HepG2 (cell line): Measurements from ENCODE around the gene PPP6R2. TPM values are rescaled to one million over a fixed set of nuclear protein-coding genes. Genes with fewer than 3 reads are reported as not detected.

Experiments used
- ATAC-seq: fragments of 200-7000 bp; cut with Tn5 transposase; 3 replicates; pipeline ENCODE4 v1.9.1; 2020; ENCODE audit warnings: mild to moderate bottlenecking, moderate library complexity
- BruUV-seq: library from RNA; stranded (reverse); fragments of 400-500 nt; replicated peaks from 2 replicates; lab custom pipeline; 2021; lab: Mats Ljungman, UMichigan
- CTCF ChIA-PET: fragments of 300-600 bp; formaldehyde crosslinking; extraction: SDS; loops from one replicate; lab custom pipeline; 2021; ENCODE audit warnings: low total read pairs, inconsistent platforms, low intra/inter-chr PET ratio; lab: Yijun Ruan, JAX
- POLR2A ChIA-PET: fragments of 350-600 bp; sonication (Branson Sonifier 250); formaldehyde crosslinking; loops from one replicate; lab custom pipeline; 2020; ENCODE audit warnings: antibody characterized with exemption, inconsistent platforms; lab: Yijun Ruan, JAX
- DNase-seq: peaks from one replicate; pipeline ENCODE4 v3.0.0-alpha.2; 2015; ENCODE audit warnings: low spot score
- FAIRE-seq: peaks from 3 replicates; lab custom pipeline; 2011; peaks lifted over from hg19 to GRCh38; lab: Jason Lieb, UNC
- H2AFZ ChIP-seq: one replicate; pipeline ENCODE4 v1.6.1; 2011; ENCODE audit warnings: low read length, inconsistent platforms
- H3K27ac ChIP-seq: fragments of 300-600 bp; 3 replicates; pipeline ENCODE4 v1.8.0; 2011; ENCODE audit warnings: mixed run types, mild to moderate bottlenecking, mixed read lengths, low read length, inconsistent platforms; ENCODE audit not compliant: insufficient read depth; ENCODE audit errors: extremely low read length
- H3K27me3 ChIP-seq, 2 experiments: fragments of 200-600 bp in 1 of 2; 2 replicates in 1 of 2; 3 replicates in 1 of 2; pipeline versions ENCODE4 v1.6.0 to v1.8.0; 2011; ENCODE audit warnings: low read length in 2 of 2, mild to moderate bottlenecking in 2 of 2, moderate library complexity in 2 of 2, inconsistent platforms in 1 of 2; ENCODE audit not compliant: insufficient read depth in 2 of 2, control insufficient read depth in 1 of 2
- H3K36me3 ChIP-seq, 2 experiments: fragments of 200-600 bp in 1 of 2; replicated peaks in 1 of 2; 2 replicates in 1 of 2; 3 replicates in 1 of 2; pipeline versions ENCODE4 v1.5.1 to v1.8.0; 2011; ENCODE audit warnings: low read length in 2 of 2, inconsistent platforms in 1 of 2; ENCODE audit not compliant: insufficient read depth in 2 of 2, control insufficient read depth in 1 of 2
- H3K4me1 ChIP-seq: 2 replicates; pipeline ENCODE4 v1.5.1; 2012; ENCODE audit warnings: low read length, inconsistent platforms; ENCODE audit not compliant: insufficient read depth
- H3K4me2 ChIP-seq: 2 replicates; pipeline ENCODE4 v1.6.0; 2011; ENCODE audit warnings: low read depth, low read length, inconsistent platforms
- H3K4me3 ChIP-seq, 3 experiments: fragments of 200-600 bp in 1 of 3; sonication (generic), shearing (Covaris generic) in 1 of 3; replicated peaks in 1 of 3; 2 replicates each; pipeline ENCODE4 v1.5.1; 2011 to 2016; ENCODE audit warnings: low read length in 3 of 3, inconsistent platforms in 2 of 3, low read depth in 2 of 3, mild to moderate bottlenecking in 2 of 3, control low read depth in 1 of 3, mixed read lengths in 1 of 3; ENCODE audit not compliant: insufficient read depth in 1 of 3
- H3K79me2 ChIP-seq: one replicate; pipeline ENCODE4 v1.6.1; 2011; ENCODE audit warnings: low read length, inconsistent platforms; ENCODE audit not compliant: insufficient read depth
- H3K9ac ChIP-seq: 2 replicates; pipeline ENCODE4 v1.6.0; 2011; ENCODE audit warnings: mild to moderate bottlenecking, low read depth, low read length, inconsistent platforms; ENCODE audit not compliant: insufficient read depth
- H3K9me3 ChIP-seq: 2 replicates; pipeline ENCODE4 v1.5.1; 2012; ENCODE audit warnings: mild to moderate bottlenecking, low read length
- H4K20me1 ChIP-seq: 2 replicates; pipeline ENCODE4 v1.6.0; 2011; ENCODE audit warnings: inconsistent platforms, mild to moderate bottlenecking, low read length, moderate library complexity; ENCODE audit not compliant: insufficient read depth
- IRX3 ChIP-seq: sonication (generic); formaldehyde crosslinking; IDR thresholded peaks from 2 replicates; pipeline ENCODE4 v1.8.1; 2023; ENCODE audit warnings: mild to moderate bottlenecking, low read depth, missing genetic modification reagents, borderline replicate concordance
- SPEN ChIP-seq: sonication (generic); formaldehyde crosslinking; IDR thresholded peaks from 2 replicates; pipeline ENCODE4 v1.5.1; 2020; ENCODE audit warnings: low read depth, mild to moderate bottlenecking, missing genetic modification reagents
- ZNF251 ChIP-seq: sonication (generic); formaldehyde crosslinking; IDR thresholded peaks from 2 replicates; pipeline ENCODE4 v1.9.0; 2021; ENCODE audit warnings: mild to moderate bottlenecking, missing genetic modification reagents
- ZNF280D ChIP-seq: sonication (generic); formaldehyde crosslinking; IDR thresholded peaks from 2 replicates; pipeline ENCODE4 v1.5.1; 2020; ENCODE audit warnings: mild to moderate bottlenecking, missing genetic modification reagents
- ZNF431 ChIP-seq: sonication (generic); formaldehyde crosslinking; IDR thresholded peaks from 2 replicates; pipeline ENCODE4 v1.9.0; 2022; ENCODE audit warnings: missing genetic modification reagents, low read depth, mild to moderate bottlenecking, borderline replicate concordance
- ZNF724P ChIP-seq: sonication (generic); formaldehyde crosslinking; IDR thresholded peaks from 2 replicates; pipeline ENCODE4 v1.8.0; 2022; ENCODE audit warnings: missing genetic modification reagents, borderline replicate concordance
- ZNF850 ChIP-seq: sonication (generic); formaldehyde crosslinking; conservative IDR thresholded peaks from 2 replicates; pipeline ENCODE4 v1.9.0; 2021; ENCODE audit warnings: mild to moderate bottlenecking, missing genetic modification reagents
- ZNF891 ChIP-seq: sonication (generic); formaldehyde crosslinking; IDR thresholded peaks from 2 replicates; pipeline ENCODE4 v1.5.0; 2020; ENCODE audit warnings: mild to moderate bottlenecking, missing genetic modification reagents
- WGBS: methylation state at CpG from one replicate; pipeline ENCODE4 v1.1.6; 2017; ENCODE audit warnings: low lambda C conversion rate; 5-methylcytosine and 5-hydroxymethylcytosine counted together
- in situ Hi-C: cut with HindIII; loops from 2 replicates; pipeline ENCODE4 v1.10.0; 2017; ENCODE audit warnings: low pct_unique_long_range_greater_than_20kb; ENCODE audit not compliant: extremely low pct_ligation_motif_present
- intact Hi-C: fragments of 100-400 bp; cut with micrococcal nuclease; formaldehyde crosslinking; loops from one replicate; pipeline ENCODE4 v1.10.0; 2022; ENCODE audit not compliant: unreplicated experiment
- polyA plus RNA-seq, 8 experiments: library from polyadenylated mRNA; depleted of rRNA in 3 of 8; stranded (reverse) in 7 of 8; unstranded in 1 of 8; fragments of >200 nt; fragmentation: Illumina TruSeq in 4 of 8; extraction: Trizol in 4 of 8; gene quantifications; 2 replicates each; pipeline versions ENCODE4 v1.2.1 to v1.2.3, GENCODE V29; 2011 to 2016; ENCODE audit warnings: low read depth in 4 of 8, missing spikeins in 1 of 8, mixed read lengths in 1 of 8; ENCODE audit not compliant: insufficient read depth in 1 of 8
- total RNA-seq, 5 experiments: library from RNA; depleted of rRNA; stranded (reverse); fragments of >200 nt; fragmentation: Illumina TruSeq; extraction: Trizol; gene quantifications; 2 replicates each; pipeline ENCODE4 v1.2.3, GENCODE V29; 2016; ENCODE audit warnings: low read depth in 1 of 5
- TF ChIP-seq, protein P1 (sequence below): sonication (generic); formaldehyde crosslinking; IDR thresholded peaks from 2 replicates; pipeline ENCODE4 v1.5.1; 2020; ENCODE audit warnings: mild to moderate bottlenecking, missing genetic modification reagents, moderate library complexity
- TF ChIP-seq, protein P2 (sequence below): IDR thresholded peaks from 2 replicates; pipeline ENCODE4 v1.6.1; 2016; ENCODE audit warnings: missing genetic modification reagents, missing compliant biosample characterization
- TF ChIP-seq, protein P3 (sequence below): sonication (generic); formaldehyde crosslinking; IDR thresholded peaks from 2 replicates; pipeline ENCODE4 v1.4.0; 2020; ENCODE audit warnings: missing genetic modification reagents

The PPP6R2 gene
- total and polyA plus RNA-seq, 2 of the 13 experiments (the other 11 are each of a cell fraction or from before 2014, with no cell fraction given) = 55.0 to 102 TPM

DNA sequence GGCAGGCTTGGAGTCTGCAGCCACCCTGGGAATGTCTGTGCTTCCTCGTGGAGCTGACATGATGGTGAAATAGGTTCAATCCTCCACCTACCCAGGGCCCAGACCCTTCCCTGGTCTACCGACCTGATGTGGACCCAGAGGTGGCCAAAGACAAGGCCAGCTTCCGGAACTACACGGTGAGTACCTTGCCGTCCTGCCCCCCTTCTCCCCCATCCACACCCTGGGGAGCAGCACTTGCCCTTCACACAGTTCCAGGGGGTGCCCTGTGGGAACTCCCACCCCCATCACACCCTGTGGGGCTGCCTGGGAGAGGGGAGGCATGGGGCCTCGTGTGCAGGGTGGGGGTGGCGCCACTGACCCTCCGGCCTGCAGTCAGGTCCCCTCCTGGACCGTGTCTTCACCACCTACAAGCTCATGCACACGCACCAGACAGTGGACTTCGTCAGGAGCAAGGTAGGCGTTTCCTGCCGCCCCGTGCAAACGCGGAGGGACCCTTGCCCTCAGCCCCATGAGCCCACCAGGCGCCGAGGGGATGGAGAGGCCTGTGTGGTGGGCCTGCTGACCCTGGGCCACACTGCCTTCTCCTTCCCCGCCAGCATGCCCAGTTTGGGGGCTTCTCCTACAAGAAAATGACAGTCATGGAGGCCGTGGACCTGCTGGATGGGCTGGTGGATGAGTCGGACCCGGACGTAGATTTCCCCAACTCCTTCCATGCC lies 144.3 kb downstream of the PPP6R2 start:
- H3K27ac ChIP-seq = no peak overlapping the region
- H3K27me3 ChIP-seq = no peaks in the 10 kb centered on the region
- H3K4me1 ChIP-seq = peaks cover 56% of the 10 kb centered on the region
- H2AFZ ChIP-seq = no peak overlapping the region
- in situ Hi-C loops (no loop called here), intact Hi-C loops (no loop called here)
- no peaks in the 10 kb centered on the region; the same call in 1 of the 2 replicates for H4K20me1 ChIP-seq
- no peaks in the 10 kb centered on the region for H3K36me3 ChIP-seq
- ChIA-PET POLR2A (interaction anchor here (1.1 to 1.5 kb wide), 3 partner anchors 9 to 95 kb away, joined by 3 to 5 read pairs (median 4); partner anchors contain the start of gene CHKB), CTCF (no interaction called here)
- peak overlapping the region; percentile 8 to 64 (median 22); a peak in 5 of 6 replicates for H3K4me3 ChIP-seq
- FAIRE-seq (no peak), ATAC-seq (peak; percentile 7), DNase-seq (no peak)
- no peaks in the 10 kb centered on the region for H3K9me3 ChIP-seq
- BruUV-seq = no TSS peak
- H3K79me2 ChIP-seq = no peaks in the 10 kb centered on the region
- peak overlapping the region; percentile 87 for H3K4me2 ChIP-seq
- H3K9ac ChIP-seq = peak overlapping the region; percentile 49; the same call in 1 of the 2 replicates
- 45% methylated on average over 11 of the region's 23 CpGs for WGBS
- TF ChIP-seq ZNF891 (CRISPR knock-in tag) = no peak
- no peak for TF ChIP-seq SPEN (CRISPR knock-in tag)
- TF ChIP-seq, protein P1, sequence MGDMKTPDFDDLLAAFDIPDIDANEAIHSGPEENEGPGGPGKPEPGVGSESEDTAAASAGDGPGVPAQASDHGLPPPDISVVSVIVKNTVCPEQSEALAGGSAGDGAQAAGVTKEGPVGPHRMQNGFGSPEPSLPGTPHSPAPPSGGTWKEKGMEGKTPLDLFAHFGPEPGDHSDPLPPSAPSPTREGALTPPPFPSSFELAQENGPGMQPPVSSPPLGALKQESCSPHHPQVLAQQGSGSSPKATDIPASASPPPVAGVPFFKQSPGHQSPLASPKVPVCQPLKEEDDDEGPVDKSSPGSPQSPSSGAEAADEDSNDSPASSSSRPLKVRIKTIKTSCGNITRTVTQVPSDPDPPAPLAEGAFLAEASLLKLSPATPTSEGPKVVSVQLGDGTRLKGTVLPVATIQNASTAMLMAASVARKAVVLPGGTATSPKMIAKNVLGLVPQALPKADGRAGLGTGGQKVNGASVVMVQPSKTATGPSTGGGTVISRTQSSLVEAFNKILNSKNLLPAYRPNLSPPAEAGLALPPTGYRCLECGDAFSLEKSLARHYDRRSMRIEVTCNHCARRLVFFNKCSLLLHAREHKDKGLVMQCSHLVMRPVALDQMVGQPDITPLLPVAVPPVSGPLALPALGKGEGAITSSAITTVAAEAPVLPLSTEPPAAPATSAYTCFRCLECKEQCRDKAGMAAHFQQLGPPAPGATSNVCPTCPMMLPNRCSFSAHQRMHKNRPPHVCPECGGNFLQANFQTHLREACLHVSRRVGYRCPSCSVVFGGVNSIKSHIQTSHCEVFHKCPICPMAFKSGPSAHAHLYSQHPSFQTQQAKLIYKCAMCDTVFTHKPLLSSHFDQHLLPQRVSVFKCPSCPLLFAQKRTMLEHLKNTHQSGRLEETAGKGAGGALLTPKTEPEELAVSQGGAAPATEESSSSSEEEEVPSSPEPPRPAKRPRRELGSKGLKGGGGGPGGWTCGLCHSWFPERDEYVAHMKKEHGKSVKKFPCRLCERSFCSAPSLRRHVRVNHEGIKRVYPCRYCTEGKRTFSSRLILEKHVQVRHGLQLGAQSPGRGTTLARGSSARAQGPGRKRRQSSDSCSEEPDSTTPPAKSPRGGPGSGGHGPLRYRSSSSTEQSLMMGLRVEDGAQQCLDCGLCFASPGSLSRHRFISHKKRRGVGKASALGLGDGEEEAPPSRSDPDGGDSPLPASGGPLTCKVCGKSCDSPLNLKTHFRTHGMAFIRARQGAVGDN = peak; percentile 81
- no peak for TF ChIP-seq ZNF431 (CRISPR knock-in tag)
- TF ChIP-seq, protein P2, sequence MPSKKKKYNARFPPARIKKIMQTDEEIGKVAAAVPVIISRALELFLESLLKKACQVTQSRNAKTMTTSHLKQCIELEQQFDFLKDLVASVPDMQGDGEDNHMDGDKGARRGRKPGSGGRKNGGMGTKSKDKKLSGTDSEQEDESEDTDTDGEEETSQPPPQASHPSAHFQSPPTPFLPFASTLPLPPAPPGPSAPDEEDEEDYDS (CRISPR knock-in tag) = no peak
- TF ChIP-seq IRX3 (CRISPR knock-in tag) = no peak
- TF ChIP-seq ZNF724P (CRISPR knock-in tag) = 0 out of 2 replicates have a peak, but pooled peaks have one; percentile 58
- TF ChIP-seq ZNF251 = no peak
- no peak for TF ChIP-seq ZNF280D (CRISPR knock-in tag)
- TF ChIP-seq, protein P3, sequence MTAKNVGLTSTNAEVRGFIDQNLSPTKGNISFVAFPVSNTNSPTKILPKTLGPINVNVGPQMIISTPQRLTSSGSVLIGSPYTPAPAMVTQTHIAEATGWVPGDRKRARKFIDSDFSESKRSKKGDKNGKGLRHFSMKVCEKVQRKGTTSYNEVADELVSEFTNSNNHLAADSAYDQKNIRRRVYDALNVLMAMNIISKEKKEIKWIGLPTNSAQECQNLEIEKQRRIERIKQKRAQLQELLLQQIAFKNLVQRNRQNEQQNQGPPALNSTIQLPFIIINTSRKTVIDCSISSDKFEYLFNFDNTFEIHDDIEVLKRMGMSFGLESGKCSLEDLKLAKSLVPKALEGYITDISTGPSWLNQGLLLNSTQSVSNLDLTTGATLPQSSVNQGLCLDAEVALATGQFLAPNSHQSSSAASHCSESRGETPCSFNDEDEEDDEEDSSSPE (CRISPR knock-in tag) = no peak
- no peak for TF ChIP-seq ZNF850 (CRISPR knock-in tag)
